Stimulated activated CD8-positive, alpha-beta memory T cell treated with anti-CD3 and anti-CD28 coated beads, Interleukin-15, amount 100 ng/mL, for 24 hours (primary cell): ENCODE data around the gene ZBTB38.

Source experiments
- DNase-seq: peaks from one replicate; pipeline ENCODE4 v3.0.0-alpha.2; 2020; ENCODE audit warnings: low read depth

The ZBTB38 gene

DNA sequence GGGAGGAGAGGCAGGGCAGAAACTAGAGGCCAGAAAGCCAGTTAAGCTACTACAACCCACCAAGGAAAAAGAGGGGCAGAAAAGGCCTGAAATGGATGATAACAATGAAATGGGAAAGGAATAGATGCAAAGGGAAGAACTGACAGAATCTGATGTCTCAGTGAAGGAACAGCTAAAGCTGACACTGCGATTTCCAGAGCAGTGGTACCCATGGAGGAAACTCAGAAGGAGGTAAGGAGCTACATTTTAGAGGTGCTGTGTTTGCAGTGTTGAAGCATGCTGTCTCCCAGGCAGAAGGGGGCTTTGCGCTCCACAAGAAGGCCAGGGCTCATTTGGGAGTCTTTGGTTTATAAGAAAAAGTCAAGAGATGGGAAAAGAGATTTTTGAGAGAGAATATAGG, 38.0 kb downstream of the ZBTB38 start:
- no peak for DNase-seq

DNA sequence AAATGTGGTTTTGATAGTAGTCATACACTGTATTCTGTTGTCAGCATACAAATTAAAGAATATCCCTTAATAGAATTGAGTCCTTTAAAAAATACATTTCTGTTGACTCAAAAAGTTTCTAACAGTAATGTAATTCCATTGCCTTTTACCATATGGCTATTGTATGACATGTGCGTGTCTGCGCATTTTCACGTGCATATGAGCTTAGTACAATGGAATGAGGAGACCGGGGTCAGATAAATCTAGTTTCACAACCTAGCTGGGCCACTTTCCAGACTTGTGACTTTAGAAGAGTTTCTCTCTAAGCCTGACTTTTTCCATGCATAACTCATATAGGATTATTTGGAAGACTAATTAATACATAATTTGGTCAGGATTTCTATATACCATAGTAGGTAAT, 38.7 kb downstream of the ZBTB38 start:
- no peak for DNase-seq

DNA sequence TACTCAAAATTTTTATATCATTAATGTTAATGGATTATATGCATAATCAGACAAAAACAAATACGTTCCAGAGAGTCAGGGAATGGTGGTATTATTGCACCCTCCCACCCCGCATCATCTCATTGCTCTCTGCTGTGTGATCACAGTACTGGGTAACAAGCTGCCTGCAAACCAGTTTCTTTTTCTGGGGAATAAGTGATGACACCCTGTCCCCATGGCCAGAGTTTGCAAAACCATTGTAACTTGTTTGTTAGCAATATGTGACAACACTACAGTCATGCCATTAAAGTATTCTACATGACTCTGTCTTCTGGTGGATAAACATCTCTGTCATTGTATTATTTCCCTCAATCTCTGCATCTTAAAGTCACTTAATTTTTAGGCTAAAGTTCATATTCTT, 39.5 kb downstream of the ZBTB38 start:
- DNase-seq = no peak

DNA sequence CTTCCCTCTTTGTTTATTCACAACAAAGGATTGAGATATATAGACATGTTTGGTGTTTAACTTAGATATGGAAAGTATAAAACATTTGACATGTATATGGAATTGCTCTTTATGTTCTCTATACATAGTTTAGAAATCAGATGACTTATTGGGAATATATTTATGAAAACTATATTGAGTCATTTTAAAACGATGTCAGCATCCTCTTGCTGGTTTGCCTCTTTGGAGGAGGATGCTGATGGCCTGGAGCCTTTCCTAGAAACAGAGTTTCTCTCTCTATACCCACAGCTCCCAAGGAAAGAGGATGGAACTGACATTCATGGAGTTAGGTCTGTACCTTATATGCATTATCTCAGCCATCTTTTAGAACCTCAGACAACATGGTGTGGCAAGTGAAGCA, 40.3 kb downstream of the ZBTB38 start:
- DNase-seq = no peak

DNA sequence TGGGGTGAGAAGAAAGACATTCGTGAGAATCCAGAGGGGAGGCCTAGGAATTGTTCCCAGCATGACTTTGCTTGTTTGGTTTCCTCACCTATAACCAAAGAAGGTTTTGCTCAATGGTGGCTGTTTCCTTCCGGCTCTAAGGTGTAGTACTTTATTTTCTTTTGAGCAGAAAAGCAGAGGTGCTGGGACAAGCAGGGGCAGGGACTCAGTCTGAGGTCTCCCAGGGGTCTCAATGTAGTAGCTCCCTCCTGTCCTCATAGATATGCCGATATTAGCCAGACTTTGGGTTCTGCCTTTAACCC, 41.6 kb downstream of the ZBTB38 start:
- no peak for DNase-seq

DNA sequence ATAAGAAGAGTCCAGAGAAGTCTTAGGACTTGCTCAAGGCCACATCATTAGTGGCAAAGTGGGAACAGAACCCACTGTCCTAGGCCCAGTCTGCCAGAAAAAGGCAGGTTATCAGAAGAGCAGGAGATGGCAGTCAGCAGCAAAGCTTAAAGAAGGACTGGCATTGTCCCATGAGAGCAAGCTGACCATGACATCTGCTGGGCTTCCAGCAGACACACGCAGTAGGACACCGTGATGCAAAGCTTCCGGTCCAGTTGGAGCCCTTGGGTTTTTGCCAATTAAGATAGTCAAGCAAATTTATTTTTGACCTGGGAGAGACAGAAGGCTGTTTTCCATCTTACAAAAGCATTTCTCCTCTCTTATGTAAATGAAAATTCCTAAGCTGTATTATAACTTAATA, 42.1 kb downstream of the ZBTB38 start:
- no peak for DNase-seq

DNA sequence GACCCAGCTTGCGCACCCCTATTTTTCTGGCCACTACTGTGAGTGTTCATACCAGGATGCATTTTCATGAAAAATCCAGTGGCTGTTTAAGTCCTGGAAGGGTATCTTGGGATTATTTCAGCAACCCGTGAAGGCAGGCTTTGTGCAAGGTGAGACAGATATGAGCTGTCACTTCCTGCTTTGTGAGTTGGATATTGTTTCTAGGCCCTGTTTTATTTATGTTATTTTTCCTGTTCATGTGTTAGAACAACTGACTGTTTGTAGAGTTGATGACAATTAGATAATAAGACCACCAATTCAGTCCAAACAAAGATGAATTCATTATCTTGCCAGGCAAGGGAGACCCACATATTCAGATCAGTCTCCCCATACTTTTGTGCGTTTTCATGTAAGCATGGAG, 42.5 kb downstream of the ZBTB38 start:
- no peak for DNase-seq

DNA sequence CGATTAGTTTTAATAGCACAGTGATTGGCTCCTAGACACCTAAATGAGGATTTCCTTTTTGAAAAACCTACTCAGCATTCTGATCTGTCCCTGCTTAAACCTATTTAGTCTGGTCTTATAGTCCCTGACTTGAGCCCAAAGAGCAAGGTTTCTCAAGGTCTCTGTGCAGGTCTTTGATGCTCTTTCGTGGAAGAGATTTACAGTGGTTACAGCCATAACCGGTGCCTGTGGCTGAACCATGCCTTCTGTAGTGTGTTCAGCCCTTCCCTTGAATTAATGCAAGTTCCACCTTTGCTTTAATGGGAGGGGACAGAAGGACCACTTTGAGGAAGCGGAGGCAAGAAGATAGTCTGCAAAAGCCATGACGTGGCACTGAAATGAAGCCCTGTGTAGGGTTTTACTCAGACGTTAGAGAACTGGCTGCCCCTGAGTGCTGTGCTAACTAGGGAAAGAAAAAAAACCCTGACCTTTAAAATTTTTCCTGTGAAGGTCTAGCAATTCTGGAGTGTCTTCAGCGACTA, 43.0 kb downstream of the ZBTB38 start:
- DNase-seq = no peak

DNA sequence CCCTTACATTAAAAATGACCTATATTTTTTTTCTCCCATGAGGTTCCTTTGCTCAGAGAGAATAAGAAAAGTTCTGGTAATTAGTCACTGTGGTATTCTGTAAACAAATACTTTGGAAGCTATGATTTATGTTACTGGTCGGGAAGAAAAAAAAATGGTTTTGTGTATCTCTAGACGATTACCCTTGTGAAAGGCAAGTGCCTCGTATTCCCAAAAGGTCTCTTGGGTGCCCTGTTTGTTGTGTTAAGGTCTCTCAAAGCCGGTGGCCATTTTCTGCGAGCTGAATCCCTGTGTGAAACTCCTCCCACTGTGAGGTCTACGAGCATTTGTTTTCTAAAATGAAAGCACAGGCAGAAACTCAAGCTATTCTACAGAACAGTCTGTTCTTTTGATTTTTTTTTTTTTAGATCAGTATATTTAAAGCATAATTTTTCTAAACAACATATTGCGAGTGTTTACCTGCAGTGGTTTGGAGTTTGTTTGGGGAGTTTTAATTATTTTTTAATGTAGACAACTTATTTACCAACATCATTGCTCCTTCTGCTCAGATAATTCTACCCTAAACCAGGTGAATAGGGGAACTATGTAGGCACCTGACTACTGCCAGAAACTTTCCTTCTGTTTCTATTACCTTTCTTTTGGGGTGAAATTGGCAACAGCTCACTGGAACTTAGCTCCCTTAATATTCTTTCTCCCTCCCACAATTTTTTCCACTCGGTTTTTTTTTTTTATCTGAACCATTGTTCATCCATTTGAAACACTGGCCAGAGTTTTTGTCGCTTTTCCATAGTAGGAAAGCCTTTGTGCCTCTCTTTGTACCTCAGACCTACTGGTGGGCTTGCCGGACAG, 44.0 kb downstream of the ZBTB38 start:
- no peak for DNase-seq

DNA sequence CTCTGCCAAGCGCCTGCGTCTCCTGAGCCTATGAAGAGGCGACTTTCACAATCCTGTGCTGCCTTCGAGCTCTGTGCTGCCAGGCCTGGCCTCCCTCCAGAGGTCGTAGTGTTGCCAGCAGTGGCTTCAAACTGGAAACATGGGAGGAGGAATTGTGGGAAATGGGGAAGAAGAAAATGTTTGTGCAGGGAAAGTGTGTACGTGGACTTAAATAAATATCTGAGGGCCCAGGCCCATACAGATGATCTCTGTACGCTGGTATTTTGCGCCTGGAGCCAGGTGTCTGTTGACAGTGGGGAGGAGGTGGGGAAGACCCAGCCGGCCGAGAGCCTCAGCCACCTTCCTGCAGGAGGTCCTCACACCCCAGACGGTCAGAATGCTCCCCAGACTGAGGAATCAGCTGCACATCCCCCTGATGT, 44.6 kb downstream of the ZBTB38 start:
- DNase-seq = no peak

DNA sequence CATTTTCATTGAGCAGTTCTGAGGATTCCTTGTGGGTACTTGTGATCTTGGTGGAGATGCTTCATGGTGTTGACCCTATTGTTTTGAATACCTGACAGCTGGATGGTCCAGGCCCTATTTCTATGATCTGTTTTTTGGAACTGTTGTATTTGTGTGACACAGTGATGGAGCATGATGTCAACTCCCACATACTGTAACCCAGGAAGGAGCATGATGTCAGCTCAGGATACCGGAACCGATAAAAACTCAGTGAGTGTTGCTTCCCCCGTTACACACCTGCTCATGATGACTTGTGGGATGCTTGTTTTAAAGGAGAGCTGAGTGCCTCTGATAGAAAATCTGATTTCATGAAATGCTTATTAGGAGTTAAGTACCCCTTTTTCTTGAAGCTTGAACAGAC, 45.1 kb downstream of the ZBTB38 start:
- DNase-seq = no peak

DNA sequence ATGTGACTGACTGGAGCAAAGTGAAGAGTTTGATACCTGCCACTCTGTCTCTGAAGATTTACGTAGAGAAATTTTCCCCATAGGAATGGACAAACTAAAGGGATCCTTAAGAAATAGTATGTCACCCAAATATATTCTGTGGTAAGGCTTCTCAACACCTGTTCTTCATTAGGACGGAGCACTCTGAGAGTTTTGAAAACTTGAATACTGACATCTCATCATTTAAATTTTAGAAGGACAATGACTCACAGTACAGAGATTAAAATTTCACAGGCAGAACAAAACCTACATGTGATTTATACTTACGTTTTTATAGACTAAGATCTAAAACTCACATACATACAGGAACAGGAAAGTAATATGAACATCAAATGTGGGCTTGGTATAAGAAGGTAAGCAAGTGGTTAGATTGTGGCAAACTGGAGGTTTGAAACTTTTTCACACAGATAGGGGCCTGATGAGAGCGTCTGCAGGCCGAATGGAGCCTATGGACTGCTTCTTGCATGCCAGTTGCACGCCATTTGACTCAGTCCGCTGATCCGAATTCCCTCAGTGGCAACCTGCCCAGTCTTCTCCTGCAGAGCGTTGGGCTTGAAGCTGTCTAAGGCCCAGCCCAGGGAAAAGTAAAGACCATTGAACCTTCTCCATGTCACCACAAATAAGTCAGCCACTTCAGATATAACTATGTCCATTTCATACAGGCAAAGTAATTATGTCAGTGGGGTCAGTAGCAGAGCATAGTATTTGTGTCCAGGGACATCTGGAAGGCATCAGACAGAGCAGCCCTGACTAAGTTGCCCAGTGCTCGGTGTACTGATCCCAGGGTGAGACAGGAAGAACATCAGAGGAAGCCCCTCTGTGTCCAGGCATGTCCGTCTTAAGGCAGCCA, 45.7 kb downstream of the ZBTB38 start:
- no peak for DNase-seq

DNA sequence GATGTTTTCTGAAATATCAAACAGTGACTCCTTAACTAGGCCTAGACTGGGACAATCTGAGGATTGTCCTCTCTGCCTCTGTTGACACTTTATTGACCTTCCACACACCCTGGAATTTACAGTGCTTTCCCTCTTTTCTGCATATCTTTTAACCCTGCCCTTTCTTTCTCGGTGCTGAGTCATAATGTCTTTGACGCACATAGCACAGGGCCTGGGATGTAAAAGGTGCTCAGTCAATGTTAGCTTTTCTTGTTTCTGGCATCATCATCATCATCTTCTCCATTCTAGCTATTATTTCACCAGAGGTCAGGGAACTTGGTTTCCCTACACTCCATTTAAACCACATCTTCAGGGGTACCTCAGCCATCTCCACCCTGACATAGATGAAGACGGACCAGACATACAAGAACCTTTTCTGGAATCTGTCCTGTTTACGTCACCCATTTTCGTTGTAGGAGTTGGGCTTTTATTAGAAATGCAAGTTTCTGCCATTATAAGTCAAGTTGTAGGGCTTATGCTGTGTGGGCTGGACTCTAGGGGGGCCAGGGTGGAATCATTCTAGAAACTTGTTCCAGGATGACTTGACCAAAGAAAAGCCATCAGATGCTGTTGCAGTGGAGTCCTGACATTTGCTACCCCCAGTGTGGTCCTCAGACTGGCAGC, 46.6 kb downstream of the ZBTB38 start:
- DNase-seq = no peak

DNA sequence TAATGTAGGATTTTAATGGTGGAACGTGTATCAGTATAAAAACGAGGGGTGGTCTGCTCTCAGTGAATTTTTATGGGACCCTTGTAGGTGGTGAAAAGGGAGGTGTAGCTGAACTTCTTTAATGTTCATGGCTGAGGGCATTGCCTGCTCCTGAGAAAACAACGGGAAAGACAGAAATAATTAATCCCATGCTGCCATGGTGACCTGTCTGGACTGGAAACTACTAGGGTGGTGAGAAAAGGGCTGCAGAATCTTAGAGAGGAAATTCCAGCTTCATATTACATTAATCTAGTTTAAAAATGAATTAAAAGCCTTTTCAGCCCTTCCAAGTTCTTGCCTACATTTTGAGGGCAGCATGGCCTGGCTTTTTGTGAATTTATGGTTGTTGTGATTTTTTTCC, 47.6 kb downstream of the ZBTB38 start:
- DNase-seq = no peak
